HFFc6 (cell line): ENCODE data around the gene MCTP2. TPM values are rescaled to one million over a fixed set of nuclear protein-coding genes. Genes with fewer than 3 reads are reported as not detected.

ENCODE experiments used
- DNase-seq: peaks from one replicate; pipeline ENCODE4 v3.0.0-alpha.2; 2018
- H3K27ac Mint-ChIP-seq: 2 replicates; pipeline ENCODE4 v1.8.0; 2020; ENCODE audit warnings: mild to moderate bottlenecking, mixed read lengths
- H3K27me3 Mint-ChIP-seq: 2 replicates; pipeline ENCODE4 v1.8.0; 2021; ENCODE audit warnings: mild to moderate bottlenecking, moderate library complexity, mixed read lengths; ENCODE audit not compliant: insufficient read depth
- H3K36me3 Mint-ChIP-seq: 2 replicates; pipeline ENCODE4 v1.8.0; 2021; ENCODE audit warnings: low read depth, mixed read lengths
- H3K4me1 Mint-ChIP-seq: 2 replicates; pipeline ENCODE4 v1.8.0; 2020; ENCODE audit warnings: low read depth, mixed read lengths
- H3K4me3 Mint-ChIP-seq: 2 replicates; pipeline ENCODE4 v1.8.0; 2020; ENCODE audit warnings: mild to moderate bottlenecking, moderate library complexity, mixed read lengths
- H3K9me3 Mint-ChIP-seq: 2 replicates; pipeline ENCODE4 v1.8.0; 2020; ENCODE audit warnings: mild to moderate bottlenecking, mixed read lengths
- CTCF ChIP-seq: fragments of 200-600 bp; sonication (generic); IDR thresholded peaks from 2 replicates; pipeline ENCODE4 v1.5.0; 2021; ENCODE audit warnings: antibody characterized with exemption, mild to moderate bottlenecking
- total RNA-seq, 6 experiments: library from RNA; stranded (reverse); fragmentation: NEBNext Ultra II Directional; extraction: Animal tissue kit (Norgen Biotek cat#: 25700); gene quantifications; 2 replicates in 1 of 6; 3 replicates in 5 of 6; pipeline ENCODE4 v1.2.3, GENCODE V29; 2021

MCTP2 gene
- total RNA-seq, 6 experiments from 2014 or later, result 0.63 to 4.4 (median 1.0) TPM

GRCh38 chr15:94269954-94270353, 38.6 kb downstream of the MCTP2 start:
- H3K36me3 Mint-ChIP-seq, result no peaks in the 10 kb centered on the region; the same call in 1 of the 2 replicates
- no peak overlapping the region for H3K4me3 Mint-ChIP-seq
- H3K27me3 Mint-ChIP-seq, result no peaks in the 10 kb centered on the region
- no peak for TF ChIP-seq CTCF
- peaks cover 12% of the 10 kb centered on the region for H3K9me3 Mint-ChIP-seq
- no peak overlapping the region for H3K27ac Mint-ChIP-seq
- DNase-seq, result no peak
- no peaks in the 10 kb centered on the region; the same call in 1 of the 2 replicates for H3K4me1 Mint-ChIP-seq

- H3K27ac Mint-ChIP-seq, result no peak overlapping the region
- no peaks in the 10 kb centered on the region; the same call in 1 of the 2 replicates for H3K4me1 Mint-ChIP-seq
- H3K36me3 Mint-ChIP-seq, result no peaks in the 10 kb centered on the region; the same call in 1 of the 2 replicates
- TF ChIP-seq CTCF, result no peak
- H3K27me3 Mint-ChIP-seq, result no peaks in the 10 kb centered on the region
- no peak for DNase-seq
- H3K9me3 Mint-ChIP-seq, result peaks cover 12% of the 10 kb centered on the region
- no peak overlapping the region for H3K4me3 Mint-ChIP-seq
These were observed 39.2 kb downstream of the MCTP2 start for GRCh38 chr15:94270570-94270969.

DNA sequence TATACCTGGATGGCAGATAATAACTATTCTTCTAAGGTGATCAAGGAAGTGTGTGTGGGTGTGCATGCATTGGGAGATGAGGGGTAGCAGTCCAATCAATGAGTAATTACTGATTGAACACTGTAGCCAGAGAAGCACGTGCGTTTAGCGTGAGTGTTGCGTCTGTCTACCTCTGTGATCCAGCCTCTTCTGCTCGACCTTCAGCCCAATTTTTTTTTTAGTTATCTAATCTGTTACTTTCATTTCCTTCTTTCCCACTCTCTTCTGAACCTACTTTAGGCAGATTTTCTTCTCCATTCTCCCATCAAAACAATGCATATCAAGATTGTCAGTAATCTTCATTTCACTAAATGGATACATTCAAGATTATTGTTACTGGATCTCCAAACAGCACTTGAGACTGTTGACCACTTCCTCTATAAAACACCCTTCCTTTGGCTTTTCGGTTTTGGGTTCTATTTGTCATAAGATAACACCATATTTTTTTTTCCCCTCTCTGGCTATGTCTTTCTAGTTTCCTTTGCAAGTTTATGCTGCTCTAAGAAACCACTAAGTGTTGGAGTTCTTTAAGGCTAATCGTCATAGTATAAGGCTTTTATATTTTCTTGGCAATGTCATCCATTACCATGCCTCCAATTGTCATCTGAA, 41.0 kb downstream of the MCTP2 start:
- no peaks in the 10 kb centered on the region for H3K4me1 Mint-ChIP-seq
- no peaks in the 10 kb centered on the region; the same call in 1 of the 2 replicates for H3K36me3 Mint-ChIP-seq
- TF ChIP-seq CTCF, result no peak
- peaks cover 5% of the 10 kb centered on the region for H3K9me3 Mint-ChIP-seq
- H3K27ac Mint-ChIP-seq, result no peak overlapping the region
- no peaks in the 10 kb centered on the region for H3K27me3 Mint-ChIP-seq
- DNase-seq, result no peak
- no peak overlapping the region for H3K4me3 Mint-ChIP-seq

- TF ChIP-seq CTCF, result no peak
- H3K27ac Mint-ChIP-seq, result no peak overlapping the region
- no peak for DNase-seq
- no peaks in the 10 kb centered on the region for H3K27me3 Mint-ChIP-seq
- no peaks in the 10 kb centered on the region for H3K4me1 Mint-ChIP-seq
- no peak overlapping the region for H3K4me3 Mint-ChIP-seq
- no peaks in the 10 kb centered on the region; the same call in 1 of the 2 replicates for H3K9me3 Mint-ChIP-seq
- H3K36me3 Mint-ChIP-seq, result no peaks in the 10 kb centered on the region
These were observed 42.5 kb downstream of the MCTP2 start for GRCh38 chr15:94273826-94274225.

DNA sequence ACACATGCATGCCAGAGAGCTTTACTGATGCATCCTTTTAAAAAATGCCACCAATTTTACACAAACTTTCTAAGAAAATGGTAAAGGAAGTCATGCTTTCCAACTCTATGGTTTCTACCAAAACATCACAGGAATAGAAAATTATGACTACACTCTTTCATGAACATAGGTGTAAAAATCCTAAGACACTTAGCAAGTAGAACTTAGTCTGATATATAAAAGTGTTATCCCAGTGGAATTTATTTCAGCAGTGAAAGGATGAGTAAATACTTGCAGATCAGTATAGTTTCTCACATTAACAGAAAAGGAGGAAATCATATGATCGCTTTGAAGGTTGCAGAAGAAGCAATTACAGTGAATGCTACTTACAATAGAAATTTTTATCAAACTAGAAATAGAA, 43.4 kb downstream of the MCTP2 start:
- no peaks in the 10 kb centered on the region for H3K27me3 Mint-ChIP-seq
- H3K27ac Mint-ChIP-seq, result no peak overlapping the region
- H3K36me3 Mint-ChIP-seq, result no peaks in the 10 kb centered on the region
- DNase-seq, result no peak
- no peak for TF ChIP-seq CTCF
- no peaks in the 10 kb centered on the region for H3K4me1 Mint-ChIP-seq
- H3K9me3 Mint-ChIP-seq, result no peaks in the 10 kb centered on the region; the same call in 1 of the 2 replicates
- H3K4me3 Mint-ChIP-seq, result no peak overlapping the region
